GM21576 (cell line): ENCODE results near the gene PFDN6.

Source experiments
- ATAC-seq: cut with Tn5 transposase; IDR thresholded peaks from one replicate; pipeline ENCODE4 v1.9.1; 2021; ENCODE audit warnings: mild to moderate bottlenecking, moderate library complexity; ENCODE audit not compliant: unreplicated experiment

Gene PFDN6

DNA sequence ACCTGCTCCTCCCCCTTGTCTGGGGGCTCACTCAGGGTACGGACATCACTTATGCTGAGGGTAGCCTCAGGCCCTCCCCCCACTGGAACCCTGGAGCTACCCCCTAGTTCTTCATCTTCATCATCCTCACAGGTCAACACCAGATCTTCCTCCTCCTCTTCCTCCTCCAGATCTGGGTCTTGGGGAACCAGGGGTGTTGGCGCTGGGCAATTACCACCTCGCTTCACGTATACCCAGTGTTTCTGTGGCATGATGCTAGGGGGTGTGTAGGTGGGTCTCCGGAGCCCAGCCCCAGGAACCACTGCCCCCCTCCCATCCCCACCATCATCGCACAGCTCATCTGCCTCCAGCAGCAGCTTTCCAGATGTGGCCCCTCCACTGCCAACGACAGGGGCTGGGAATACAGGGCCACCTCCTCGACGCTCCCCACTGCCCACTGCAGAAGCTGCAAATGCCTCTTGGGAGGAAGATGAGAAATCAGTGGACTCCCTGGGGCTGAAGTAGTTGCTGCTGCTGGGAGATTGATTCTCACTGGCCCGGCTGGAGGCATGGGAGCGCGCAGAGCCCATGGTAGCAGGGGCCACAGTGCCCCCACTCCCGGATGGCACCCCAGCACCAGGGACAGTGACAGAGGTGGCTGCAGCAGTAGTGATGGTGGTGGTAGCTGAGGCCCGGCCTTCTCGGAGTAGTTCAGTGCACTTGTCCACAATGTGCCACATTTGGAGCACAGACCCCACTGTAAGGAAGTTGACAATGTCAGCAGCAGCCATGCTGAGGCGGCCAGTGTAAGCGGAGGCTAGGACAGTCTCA is 26.6 kb downstream of the PFDN6 start:
- no peak for ATAC-seq

DNA sequence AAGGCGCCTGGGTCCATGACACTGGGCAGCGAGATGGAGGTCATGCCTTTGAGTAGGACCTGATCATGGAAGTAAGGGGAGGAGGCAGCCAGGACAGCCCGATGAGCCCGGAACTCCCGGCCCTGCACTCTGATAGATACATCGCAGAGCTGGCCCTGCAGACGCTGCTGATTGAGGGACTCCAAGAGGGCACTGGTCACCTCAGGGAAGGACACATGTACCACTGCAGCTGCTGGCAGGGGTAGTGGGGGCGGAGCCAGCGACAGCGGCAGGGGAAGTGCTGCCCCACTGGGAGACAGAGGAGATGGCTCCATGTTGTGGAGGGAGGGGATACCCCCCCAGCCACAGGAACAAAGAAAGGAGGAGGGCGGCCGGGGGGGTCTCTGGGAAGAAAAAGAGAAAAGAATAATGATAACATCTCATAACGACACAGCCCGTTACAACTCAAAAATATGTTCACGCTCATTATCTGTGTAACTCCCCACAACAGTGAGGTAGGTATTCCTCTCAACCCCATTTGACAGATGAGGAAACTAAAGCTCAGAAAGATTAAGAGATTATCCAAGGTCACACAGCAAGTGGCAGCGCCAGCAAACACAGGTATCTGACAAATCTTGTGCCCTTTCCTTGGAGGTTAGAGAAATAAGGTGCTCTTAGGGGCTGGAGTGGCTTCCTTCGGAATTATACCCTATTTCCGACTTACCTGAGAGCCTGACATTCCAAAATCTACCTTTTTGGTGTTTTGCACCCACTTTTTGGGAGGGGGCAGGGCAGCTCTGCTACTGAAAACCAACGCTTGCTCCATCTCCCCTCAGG is 27.4 kb downstream of the PFDN6 start:
- ATAC-seq = no peak

DNA sequence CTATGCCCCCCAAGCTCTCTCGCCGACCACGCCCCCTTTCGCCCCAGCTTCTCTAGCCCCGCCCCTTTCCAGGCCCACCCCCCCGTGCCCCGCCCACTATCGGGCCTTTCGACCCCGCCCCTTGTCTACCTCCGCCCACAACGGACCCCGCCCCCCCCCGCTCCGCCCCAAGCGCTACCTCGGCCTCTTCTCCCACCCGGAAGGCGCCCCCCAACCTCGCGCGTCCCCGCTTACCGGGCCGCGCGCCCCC is 27.9 kb downstream of the PFDN6 start:
- ATAC-seq = no peak

- peak; percentile 38 for ATAC-seq
Measured at GRCh38 chr6:33317669-33318425, 28.4 kb downstream of the PFDN6 start, which contains the start of gene ZBTB22. Gene ZBTB22 (minus strand): TSS chr6:33317744. CDS start chr6:33316916, 828 bp downstream.

DNA sequence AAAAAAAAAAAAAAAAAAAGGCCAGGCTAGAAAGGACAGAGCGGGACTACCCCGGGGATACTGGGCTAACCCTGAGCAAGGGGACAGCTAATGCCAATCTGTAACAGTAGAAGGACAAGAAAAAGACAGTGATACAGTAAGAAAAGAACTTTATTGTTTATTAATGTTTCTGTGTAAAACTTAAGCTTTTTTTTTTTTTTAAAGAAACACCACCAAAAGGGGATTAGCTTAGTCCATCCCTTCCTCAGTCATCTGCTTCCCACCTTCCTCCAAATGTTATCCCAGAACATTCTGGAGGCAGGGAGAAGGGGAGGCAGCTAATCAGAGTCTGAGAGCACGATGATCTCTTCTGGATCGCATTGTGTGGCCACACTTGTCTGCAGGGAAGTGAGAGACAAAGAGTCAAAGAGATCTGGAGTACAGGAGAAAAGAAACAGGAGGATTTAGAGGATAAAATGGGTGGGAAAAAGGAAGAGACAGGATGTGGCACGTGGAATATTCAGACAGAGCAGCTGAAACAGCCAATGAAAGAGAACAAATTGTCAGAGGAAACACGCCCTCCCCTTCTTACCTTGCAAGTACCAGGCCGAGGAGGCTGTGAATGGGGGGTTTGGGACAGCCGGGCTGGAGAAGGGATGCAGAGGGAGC is 29.1 kb downstream of the PFDN6 start:
- no peak for ATAC-seq

- no peak for ATAC-seq
Measured at GRCh38 chr6:33319939-33320314, 30.5 kb downstream of the PFDN6 start.

GRCh38 chr6:33320315-33321181 is 31.1 kb downstream of the PFDN6 start:
- ATAC-seq = no peak

GRCh38 chr6:33321227-33321626 is 31.8 kb downstream of the PFDN6 start:
- ATAC-seq = no peak

DNA sequence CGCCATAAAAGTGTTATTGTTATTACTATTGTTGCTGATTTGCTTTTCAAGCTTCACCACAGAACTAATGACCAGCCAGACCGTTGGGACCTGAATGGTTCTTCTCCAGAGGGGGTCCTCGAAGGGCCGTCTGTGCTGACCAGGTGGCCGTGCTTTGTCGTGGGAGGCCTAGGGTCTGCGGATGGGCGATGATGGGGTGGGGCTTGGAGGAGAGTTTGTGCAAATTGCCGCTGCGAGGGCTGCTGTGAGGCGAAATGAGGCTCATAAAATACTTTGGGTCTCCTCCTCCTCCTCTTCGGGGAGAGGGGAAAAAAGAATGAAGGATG is 34.2 kb downstream of the PFDN6 start:
- ATAC-seq = no peak

DNA sequence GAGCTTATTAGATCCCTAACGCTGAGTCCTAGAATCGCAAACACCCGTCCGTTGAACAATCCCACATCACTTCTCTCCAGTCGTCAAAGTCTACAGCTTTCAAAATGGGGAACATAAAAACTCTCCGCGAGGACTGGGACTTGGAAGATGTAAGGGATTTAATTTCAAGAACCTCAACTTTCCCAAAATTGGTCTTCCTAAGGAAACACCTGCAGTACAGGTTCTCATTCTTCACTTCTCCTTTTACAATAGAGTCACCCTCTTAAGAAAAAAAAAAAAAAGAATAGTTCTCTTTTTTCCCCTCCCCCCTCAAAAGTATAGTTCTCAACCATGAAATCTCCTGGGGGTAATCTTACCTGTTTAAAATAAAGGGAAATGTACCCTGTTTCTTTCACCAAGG is 34.7 kb downstream of the PFDN6 start:
- ATAC-seq = no peak

- ATAC-seq = no peak
Measured at GRCh38 chr6:33329058-33329457, 39.7 kb downstream of the PFDN6 start.

- ATAC-seq = no peak
Measured at GRCh38 chr6:33330736-33331135, 41.3 kb downstream of the PFDN6 start.

DNA sequence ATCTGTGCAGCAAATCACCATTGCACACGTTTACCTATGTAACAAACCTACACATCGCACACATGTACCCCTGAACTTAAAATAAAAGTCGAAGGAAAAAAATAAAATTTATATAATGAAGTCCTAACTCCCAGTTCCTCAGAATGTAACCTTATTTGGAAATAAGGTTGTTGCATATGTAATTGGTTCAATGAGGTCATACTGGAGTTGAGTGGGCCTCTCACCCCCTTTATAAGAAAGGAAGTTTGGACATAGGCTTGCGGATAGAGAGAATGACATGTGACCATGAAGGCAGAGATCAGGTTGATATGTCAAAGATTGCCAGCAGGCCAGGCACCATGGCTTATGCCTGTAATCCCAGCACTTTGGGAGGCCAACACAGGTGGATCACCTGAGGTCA is 44.3 kb downstream of the PFDN6 start:
- no peak for ATAC-seq

GRCh38 chr6:33335916-33336315 is 46.5 kb downstream of the PFDN6 start:
- no peak for ATAC-seq

DNA sequence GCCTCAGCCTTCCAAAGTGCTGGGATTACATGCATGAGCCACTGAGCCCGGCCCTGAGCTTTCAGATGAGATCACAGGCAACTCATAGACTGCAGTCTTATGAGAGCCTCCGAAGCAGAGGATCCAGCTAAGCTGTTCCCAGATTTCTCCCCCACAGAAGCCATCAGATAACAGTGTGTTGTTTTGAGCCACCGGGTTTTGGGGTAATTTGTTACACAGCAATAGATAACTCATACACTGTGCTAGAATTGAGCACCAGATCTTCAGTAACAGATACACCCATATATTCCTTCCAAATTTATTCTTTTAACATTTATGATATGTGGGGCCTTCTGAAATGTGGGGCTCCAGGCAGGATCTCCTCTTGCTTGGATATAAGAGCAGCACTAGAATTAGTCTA is 47.1 kb downstream of the PFDN6 start:
- ATAC-seq = no peak

GRCh38 chr6:33339193-33339592 is 49.8 kb downstream of the PFDN6 start:
- no peak for ATAC-seq
